Kidney glomerular epithelial cell (primary cell): ENCODE data around the gene CENPP.
"Not testable (repeated sequence)": the region's sequence is repeated elsewhere in the genome, so short reads cannot be mapped to it uniquely, and the experiment has no call there.

Experiments used
- DNase-seq: peaks from one replicate; lab custom pipeline; 2025; lab: John Stamatoyannopoulos, UW

CENPP gene

DNA sequence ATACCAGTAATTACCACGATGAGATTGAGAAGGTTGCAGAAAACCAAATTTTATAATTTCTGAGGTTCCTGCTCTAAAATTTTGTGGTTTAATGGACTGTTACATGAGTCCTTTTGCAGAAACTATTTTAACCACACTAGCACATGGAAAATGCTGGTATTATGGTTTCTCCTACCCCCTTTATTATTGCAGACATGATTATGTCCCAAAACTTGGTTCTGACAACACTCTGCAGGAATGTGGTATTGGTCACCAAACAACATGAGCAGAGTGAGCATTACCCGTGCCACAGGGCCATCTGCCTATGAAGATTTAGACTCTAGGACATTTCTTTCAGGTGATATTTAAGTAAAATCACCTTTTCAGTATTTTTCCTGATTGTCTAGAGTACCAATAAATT is 212.8 kb downstream of the CENPP start:
- DNase-seq: no peak

- no peak for DNase-seq
Observed at GRCh38 chr9:92543972-92544371, 218.2 kb downstream of the CENPP start.

DNA sequence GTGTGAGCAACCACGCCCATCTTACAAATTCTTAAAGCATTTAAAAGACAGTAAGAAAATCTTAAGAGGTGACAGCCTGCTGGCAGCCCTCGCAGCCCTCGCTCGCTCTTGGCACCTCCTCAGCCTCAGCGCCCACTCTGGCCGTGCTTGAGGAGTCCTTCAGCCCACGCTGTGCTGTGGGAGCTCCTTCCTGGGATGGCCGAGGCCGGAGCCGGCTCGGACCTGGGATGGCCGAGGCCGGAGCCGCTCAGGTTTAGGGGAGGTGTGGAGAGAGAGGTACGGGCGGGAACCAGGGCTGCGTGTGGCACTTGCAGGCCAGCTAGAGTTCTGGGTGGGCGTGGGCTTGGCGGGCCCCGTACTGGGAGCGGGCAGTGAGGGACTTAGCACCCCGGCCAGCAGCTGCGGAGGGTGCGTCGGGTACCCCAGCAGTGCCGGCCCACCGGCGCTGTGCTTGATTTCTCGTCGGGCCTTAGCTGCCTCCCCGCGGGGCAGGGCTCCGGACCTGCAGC is 219.3 kb downstream of the CENPP start:
- no peak for DNase-seq

- DNase-seq: no peak
Observed at GRCh38 chr9:92547356-92547755, 221.6 kb downstream of the CENPP start.

DNA sequence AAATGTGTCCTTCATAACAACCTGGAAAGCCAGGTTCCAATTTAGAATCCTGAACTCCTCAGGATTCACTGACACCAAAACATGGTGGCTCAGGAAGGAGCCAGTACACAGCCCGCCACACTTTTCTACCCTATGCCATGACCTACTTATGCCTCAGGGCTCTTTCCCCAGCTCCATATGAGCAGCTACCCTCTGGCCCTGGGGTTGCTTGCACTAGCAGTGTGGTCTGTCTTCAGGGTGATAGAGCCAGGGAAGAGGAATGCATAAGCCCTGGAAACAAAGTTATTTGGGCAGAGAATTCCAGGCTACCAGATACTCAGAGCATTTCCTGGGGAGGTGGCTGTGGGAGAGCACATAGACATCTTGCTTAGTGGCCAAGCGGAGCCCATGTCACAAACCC is 225.0 kb downstream of the CENPP start:
- no peak for DNase-seq

DNA sequence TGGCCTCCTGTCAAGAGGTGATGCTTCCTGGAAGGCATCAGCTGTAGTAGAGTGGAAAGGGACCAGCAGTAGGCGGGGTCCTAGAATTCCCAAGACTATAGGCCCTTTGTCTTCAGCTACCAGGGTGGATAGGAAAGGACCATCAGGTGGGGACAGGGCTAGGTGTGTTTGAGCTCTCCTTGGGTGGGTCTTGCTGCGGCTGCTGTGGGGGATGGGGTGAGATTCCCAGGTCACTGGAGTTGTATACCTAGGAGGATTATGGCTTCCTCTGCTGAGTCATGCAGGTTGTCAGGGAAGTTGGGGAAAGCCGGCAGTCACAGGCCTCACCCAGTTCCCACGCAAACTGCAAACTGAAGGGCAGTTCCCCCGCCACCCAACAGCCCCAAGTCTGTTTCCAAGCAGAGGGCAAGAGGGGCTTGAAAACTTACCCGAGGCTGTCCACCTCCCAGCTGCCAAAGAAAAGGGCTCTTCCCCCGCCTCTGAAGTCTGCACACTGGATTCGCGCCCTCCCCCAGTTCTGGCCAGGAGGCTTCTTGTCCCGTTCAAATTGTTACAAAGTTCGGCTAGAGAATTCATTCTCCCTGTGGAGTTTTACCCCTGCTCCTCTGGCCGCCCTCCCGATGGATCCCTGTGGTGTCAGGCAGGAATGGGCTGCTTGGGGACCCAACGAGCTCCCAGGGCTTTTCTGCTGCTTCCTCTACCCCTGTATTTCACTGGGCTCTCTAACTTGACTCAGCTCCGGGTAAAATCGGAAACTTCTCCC is 233.0 kb downstream of the CENPP start:
- DNase-seq: no peak

- DNase-seq: no peak
Observed at GRCh38 chr9:92561374-92562330, 235.9 kb downstream of the CENPP start.

DNA sequence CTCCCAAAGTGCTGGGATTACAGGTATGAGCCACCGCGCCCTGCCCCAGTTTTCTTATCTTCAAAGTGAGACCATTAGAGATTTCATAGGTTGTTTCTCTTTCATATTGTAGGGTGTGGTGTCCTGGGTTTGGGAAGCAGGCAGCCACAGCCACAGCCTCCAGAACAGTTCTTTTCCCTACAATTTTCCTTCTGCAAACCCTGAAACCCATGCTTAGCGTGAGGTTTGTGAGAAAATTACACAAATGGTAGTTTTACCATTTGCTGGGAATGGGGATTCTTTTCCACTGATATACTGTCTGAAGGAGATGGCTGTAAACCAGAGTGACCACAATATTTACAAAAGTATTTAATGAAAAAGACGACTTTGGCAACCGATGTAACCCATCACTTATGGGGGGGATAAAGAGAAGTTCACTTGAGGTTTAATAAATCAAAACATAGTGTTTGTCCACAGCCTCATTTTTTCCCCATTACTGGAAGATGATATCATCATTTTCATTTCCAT is 236.8 kb downstream of the CENPP start:
- no peak for DNase-seq

DNA sequence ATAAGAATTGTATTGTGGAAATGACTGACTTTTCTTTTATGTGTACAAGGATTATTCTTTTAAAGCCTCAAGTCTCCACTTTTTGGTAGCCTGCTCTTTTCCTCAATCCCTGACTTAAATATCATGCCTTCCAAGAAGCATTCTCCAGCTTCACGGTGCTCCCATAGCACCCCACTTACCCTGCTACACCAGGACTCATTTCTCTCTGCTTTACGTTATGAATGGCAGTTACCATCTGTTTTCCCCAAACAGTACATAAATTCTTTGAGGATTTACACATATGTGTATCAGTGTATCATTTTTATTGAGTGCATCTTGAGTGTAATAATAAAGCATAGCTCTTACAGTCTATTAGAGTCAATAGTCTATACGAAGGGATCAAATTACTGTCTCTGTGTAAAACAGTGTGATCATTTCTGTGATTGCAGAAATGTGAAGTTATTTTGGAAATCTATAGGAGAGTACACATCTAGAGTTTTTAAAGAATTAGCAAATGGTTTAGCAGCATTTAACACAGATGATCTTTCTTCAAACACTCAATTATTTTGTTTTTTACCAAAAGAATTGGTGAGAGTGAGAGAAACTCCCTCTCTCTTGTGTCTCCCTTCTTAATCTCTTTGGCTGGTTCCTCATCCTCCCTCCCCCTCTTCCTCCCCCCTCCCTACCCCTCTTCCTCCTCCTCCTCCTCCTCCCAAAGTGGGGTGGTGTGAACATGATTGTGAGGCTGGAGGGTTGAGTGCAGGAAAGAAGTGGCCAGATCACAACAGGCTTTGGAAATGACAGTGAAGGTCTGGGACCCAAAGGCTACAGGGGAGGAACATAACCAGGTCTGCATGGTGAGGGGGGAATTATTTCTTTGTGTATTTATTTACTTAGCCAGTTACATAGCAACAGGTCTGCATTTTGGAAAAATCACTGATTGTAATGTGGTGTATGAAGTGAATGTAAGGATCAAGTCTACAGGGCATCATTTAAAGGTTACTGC is 237.7 kb downstream of the CENPP start:
- no peak for DNase-seq

DNA sequence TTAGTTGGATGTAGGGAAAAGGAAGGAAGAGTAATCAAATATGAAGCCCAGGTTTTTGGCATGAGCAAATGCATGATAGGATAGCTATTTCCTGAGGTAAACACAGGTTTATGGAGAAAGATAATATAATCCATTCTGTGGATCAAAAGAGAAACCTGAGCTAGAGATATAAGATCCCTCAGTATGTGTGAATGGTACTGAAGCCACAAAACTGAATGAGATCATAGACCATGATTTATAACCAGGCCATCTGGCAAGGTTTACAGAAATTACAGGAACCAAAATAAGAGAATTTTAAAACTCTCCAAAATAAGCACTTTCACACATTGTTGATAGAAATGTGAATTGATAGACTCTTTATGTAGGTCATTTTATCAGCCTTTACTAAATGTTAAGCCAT is 238.8 kb downstream of the CENPP start:
- DNase-seq: peak; percentile 0

- no peak for DNase-seq
Observed at GRCh38 chr9:92564982-92565381, 239.2 kb downstream of the CENPP start.

- not testable (repeated sequence) for DNase-seq
Observed at GRCh38 chr9:92571871-92572270, 246.1 kb downstream of the CENPP start.

DNA sequence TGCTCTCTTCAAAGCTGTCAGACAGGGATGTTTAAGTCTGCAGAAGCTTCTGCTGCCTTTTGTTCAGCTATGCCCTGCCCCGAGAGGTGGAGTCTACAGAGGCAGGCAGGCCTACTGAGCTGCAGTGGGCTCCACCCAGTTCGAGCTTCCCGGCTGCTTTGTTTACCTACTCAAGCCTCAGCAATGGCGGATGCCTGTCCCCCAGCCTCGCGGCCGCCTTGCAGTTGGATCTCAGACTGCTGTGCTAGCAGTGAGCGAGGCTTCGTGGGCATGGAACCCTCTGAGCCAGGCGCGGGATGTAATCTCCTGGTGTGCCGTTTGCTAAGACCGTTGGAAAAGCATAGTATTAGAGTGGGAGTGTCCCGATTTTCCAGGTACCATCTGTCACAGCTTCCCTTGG is 247.9 kb downstream of the CENPP start:
- DNase-seq: not testable (repeated sequence)

- no peak for DNase-seq
Observed at GRCh38 chr9:92576175-92576574, 250.4 kb downstream of the CENPP start.

DNA sequence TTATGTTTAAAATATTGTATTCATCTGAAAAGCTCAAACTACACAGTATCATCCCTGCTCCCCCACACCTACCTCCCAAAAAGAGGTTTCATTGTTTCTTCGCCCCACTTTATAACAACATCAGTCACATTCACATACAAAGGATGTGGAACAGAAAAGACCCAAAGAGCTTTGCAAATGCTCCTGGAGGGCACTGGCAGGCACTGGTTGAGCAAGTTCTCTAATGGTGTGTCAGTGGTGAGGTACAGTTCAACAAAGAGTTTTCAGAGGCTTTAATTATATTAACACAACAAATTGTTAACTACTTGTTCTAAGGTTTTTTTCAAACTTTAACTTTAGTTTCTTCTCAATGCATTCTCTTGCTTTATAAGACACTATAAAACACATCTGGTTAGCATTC is 264.2 kb downstream of the CENPP start:
- no peak for DNase-seq

GRCh38 chr9:92590377-92590776 is 264.6 kb downstream of the CENPP start:
- no peak for DNase-seq

DNA sequence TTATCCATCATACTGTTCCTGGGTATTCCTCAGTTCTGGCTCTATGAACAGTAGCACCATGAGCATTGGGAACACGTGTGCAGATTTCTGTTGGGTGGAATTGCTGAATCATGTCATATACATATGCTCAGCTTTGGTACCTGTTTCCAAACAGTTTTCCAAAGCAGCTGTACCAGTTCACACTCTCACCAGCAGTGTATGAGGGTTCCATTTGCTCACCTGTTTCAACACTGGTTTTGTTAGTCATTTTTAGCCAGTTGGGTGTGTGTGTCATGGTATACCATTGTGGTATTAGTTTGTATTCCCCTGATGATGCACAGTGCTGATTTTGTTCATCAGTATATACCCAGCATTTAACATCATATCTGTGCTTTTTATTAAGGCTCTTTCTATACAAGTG is 266.8 kb downstream of the CENPP start:
- no peak for DNase-seq

GRCh38 chr9:92592946-92593861 is 267.5 kb downstream of the CENPP start:
- no peak for DNase-seq

GRCh38 chr9:92595075-92595474 is 269.3 kb downstream of the CENPP start:
- not testable (repeated sequence) for DNase-seq

GRCh38 chr9:92595930-92596329 is 270.2 kb downstream of the CENPP start:
- DNase-seq: no peak
